BJ (cell line): Measurements from ENCODE around the gene ABHD4. TPM values are rescaled to one million over a fixed set of nuclear protein-coding genes. Genes with fewer than 3 reads are reported as not detected.

ENCODE experiments used
- CTCF ChIA-PET: fragments of 350-600 bp; formaldehyde crosslinking; extraction: SDS; loops from one replicate; lab custom pipeline; 2021; ENCODE audit warnings: antibody characterized with exemption, inconsistent platforms; lab: Yijun Ruan, JAX
- POLR2A ChIA-PET: fragments of 300-600 bp; sonication (Branson Sonifier 250); formaldehyde crosslinking; extraction: SDS; loops from one replicate; lab custom pipeline; 2021; ENCODE audit warnings: antibody characterized with exemption; lab: Charles Lee
- DNase-seq: peaks from one replicate; pipeline ENCODE4 v3.0.0-alpha.2; 2011; ENCODE audit warnings: low read depth
- H3K27me3 ChIP-seq: 2 replicates; pipeline ENCODE4 v1.6.0; 2011; ENCODE audit warnings: low read length; ENCODE audit not compliant: control insufficient read depth, insufficient read depth
- H3K36me3 ChIP-seq: 2 replicates; pipeline ENCODE4 v1.5.1; 2011; ENCODE audit warnings: low read length; ENCODE audit not compliant: control insufficient read depth, insufficient read depth
- H3K4me3 ChIP-seq: 2 replicates; pipeline ENCODE4 v1.5.1; 2011; ENCODE audit warnings: low read depth, mild to moderate bottlenecking, control low read depth, low read length
- CTCF ChIP-seq: IDR thresholded peaks from 2 replicates; pipeline ENCODE4 v1.5.1; 2011; ENCODE audit warnings: low read depth, mild to moderate bottlenecking, control low read depth, inconsistent platforms, low read length, moderate library complexity; ENCODE audit not compliant: insufficient read depth
- polyA plus RNA-seq: library from polyadenylated mRNA; depleted of rRNA; stranded (reverse); fragments of >200 nt; gene quantifications from 2 replicates; pipeline ENCODE4 v1.2.3, GENCODE V29; 2011

ABHD4 gene
- polyA plus RNA-seq, 1 experiment, result 115 TPM

- peaks cover 6% of the 10 kb centered on the region for H3K27me3 ChIP-seq
- ChIA-PET POLR2A (interaction anchor here (0.5 to 1.4 kb wide), 5 partner anchors 10 to 327 kb away, joined by 3 to 5 read pairs (median 3); no protein-coding TSS in a partner anchor), CTCF (interaction anchor here (0.6 to 3.2 kb wide), 11 partner anchors 9 to 294 kb away, joined by 3 to 24 read pairs (median 7); partner anchors contain the start of genes ABHD4 and REM2)
These were observed 8.8 kb upstream of the ABHD4 start, which contains the start of gene DAD1 for GRCh38 chr14:22589096-22589839. DAD1 (minus strand) TSS chr14:22589224; CDS start chr14:22589157, 67 bp downstream.

DNA sequence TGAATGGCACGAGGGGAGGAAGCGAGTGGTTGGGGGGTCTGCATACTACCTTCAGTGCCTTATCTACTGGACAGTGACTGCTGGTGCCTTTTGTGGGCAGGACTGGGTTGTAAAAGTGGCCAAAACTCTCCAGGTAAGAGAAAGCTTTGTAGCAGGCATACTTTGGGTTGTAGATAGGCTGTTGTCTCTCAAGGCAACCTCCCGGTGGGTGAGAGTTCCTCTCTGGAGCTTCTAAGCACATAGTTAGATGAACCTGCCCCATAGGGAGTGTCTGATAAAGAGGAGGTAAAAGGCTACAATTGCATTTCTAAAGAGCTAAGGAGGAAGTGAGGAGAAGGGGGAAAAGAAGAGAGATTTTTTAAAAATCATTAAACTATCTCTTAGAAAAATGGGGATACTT, 4.9 kb upstream of the ABHD4 start:
- no peak for DNase-seq
- POLR2A ChIA-PET, result no interaction called here
- CTCF ChIA-PET, result interaction anchor here (1.0 to 3.6 kb wide), 4 partner anchors 22 to 60 kb away, joined by 3 to 14 read pairs (median 4); no protein-coding TSS in a partner anchor
- Histone ChIP-seq H3K36me3 (no peaks in the 10 kb centered on the region), H3K27me3 (peaks cover 6% of the 10 kb centered on the region), H3K4me3 (no peak overlapping the region)
- TF ChIP-seq CTCF, result no peak

More at GRCh38 chr14:22589096-22589839, 8.8 kb upstream of the ABHD4 start, which contains the start of gene DAD1:
- Histone ChIP-seq H3K4me3 (peak within 1 kb of the TSS; percentile 63), H3K36me3 (no peaks in the 10 kb centered on the region; the same call in 1 of the 2 replicates)
- no peak for TF ChIP-seq CTCF
- DNase-seq, result peak; percentile 99

DNA sequence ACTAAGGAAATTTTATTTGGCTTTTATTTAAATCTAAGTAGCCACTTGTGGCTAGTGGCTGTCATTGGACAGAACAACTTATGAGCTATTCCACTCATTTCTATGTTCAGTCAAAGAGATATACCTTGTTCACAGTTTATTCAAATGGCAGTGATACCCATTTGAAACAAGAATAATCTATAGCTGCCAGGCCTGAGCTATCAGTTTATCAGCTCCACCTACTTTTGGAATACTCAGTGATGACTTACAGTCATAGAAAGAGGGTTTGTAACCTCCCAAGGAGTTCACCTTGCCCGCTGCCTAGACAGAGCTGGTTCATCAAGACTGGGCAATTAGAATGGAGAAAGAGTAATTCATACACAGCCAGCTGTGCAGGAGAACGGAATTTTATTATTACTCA, 4.5 kb upstream of the ABHD4 start:
- no peak overlapping the region for H3K4me3 ChIP-seq
- H3K27me3 ChIP-seq, result peaks cover 6% of the 10 kb centered on the region
- DNase-seq, result no peak
- CTCF ChIA-PET, result interaction anchor here (1.0 to 3.6 kb wide), 4 partner anchors 23 to 60 kb away, joined by 3 to 14 read pairs (median 4); no protein-coding TSS in a partner anchor
- no peaks in the 10 kb centered on the region for H3K36me3 ChIP-seq
- POLR2A ChIA-PET, result no interaction called here
- no peak for TF ChIP-seq CTCF

- H3K27me3 ChIP-seq, result peaks cover 6% of the 10 kb centered on the region
- POLR2A ChIA-PET, result no interaction called here
- H3K4me3 ChIP-seq, result no peak overlapping the region
- TF ChIP-seq CTCF, result no peak
- CTCF ChIA-PET, result interaction anchor here (1.0 to 3.6 kb wide), 4 partner anchors 23 to 59 kb away, joined by 3 to 14 read pairs (median 4); no protein-coding TSS in a partner anchor
- no peaks in the 10 kb centered on the region for H3K36me3 ChIP-seq
- DNase-seq, result no peak
These were observed 3.9 kb upstream of the ABHD4 start for GRCh38 chr14:22594156-22594716.
